Cardiac fibroblast (primary cell): ENCODE results near the gene UBQLNL.

ENCODE experiments used
- DNase-seq, 2 donors: peaks; one replicate each; pipeline versions ENCODE4 v3.0.0 to v3.0.0-alpha.2; 2010; ENCODE audit warnings: low read depth in 2 of 2
- H3K4me3 ChIP-seq, 2 donors: replicated peaks in 1 of 2; 1 replicate in 1 of 2; 2 replicates in 1 of 2; pipeline ENCODE4 v1.5.1; 2011; ENCODE audit warnings: low read depth in 2 of 2, low read length in 2 of 2, mild to moderate bottlenecking in 2 of 2, moderate library complexity in 1 of 2
- TF ChIP-seq, protein P1 (sequence below): IDR thresholded peaks from one replicate; pipeline ENCODE4 v1.5.1; 2011; ENCODE audit warnings: low read depth, mild to moderate bottlenecking, low read length, inconsistent platforms

UBQLNL gene

DNA sequence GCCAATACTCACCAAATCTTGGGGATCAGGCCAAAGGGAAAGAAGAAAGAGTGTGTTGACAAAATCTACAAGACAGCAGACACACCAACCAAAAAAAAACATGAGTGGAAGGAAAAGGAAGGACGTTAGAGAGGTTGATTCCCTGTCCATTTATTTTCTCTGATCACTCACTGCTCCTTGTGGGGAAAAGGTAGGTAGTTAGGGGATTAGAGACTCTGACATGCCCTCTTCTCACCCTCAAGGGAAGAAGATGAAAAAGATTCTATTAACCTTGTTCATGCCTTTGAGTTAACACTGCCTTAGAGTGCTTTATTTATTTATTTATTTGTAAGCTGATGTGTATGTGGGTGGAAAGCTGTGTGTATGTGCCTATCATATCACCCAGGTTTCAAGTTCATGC, 31.9 kb upstream of the UBQLNL start, which contains the start of gene OR52H1:
TSS of gene OR52H1 (minus strand) at position 101 of the 400 bp plus-strand sequence. CDS start 3,035 bp downstream, outside the sequence.
- DNase-seq, result no peak
- H3K4me3 ChIP-seq, result no peak within 1 kb of the TSS
- TF ChIP-seq, protein P1, sequence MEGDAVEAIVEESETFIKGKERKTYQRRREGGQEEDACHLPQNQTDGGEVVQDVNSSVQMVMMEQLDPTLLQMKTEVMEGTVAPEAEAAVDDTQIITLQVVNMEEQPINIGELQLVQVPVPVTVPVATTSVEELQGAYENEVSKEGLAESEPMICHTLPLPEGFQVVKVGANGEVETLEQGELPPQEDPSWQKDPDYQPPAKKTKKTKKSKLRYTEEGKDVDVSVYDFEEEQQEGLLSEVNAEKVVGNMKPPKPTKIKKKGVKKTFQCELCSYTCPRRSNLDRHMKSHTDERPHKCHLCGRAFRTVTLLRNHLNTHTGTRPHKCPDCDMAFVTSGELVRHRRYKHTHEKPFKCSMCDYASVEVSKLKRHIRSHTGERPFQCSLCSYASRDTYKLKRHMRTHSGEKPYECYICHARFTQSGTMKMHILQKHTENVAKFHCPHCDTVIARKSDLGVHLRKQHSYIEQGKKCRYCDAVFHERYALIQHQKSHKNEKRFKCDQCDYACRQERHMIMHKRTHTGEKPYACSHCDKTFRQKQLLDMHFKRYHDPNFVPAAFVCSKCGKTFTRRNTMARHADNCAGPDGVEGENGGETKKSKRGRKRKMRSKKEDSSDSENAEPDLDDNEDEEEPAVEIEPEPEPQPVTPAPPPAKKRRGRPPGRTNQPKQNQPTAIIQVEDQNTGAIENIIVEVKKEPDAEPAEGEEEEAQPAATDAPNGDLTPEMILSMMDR, result no peak

DNA sequence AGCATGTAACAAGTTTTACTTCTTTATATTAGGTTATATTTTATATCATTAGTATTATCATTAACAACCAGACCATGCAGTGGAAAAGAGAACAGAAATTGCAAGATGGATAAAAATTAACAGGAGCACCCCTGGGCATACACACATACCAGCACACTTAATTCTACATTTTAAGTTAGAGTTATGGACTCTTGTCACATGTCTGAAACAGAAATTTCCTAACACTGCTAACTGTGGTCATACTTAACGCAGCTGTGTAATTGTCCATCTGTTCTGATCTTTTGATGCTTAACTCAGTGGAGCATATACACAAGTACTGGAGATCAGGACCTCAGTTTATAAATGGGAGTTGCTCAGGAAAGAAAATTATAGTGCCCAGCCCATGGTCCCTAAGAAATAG, 31.5 kb upstream of the UBQLNL start:
- TF ChIP-seq, protein P1, result no peak
- no peak overlapping the region for H3K4me3 ChIP-seq
- no peak for DNase-seq

DNA sequence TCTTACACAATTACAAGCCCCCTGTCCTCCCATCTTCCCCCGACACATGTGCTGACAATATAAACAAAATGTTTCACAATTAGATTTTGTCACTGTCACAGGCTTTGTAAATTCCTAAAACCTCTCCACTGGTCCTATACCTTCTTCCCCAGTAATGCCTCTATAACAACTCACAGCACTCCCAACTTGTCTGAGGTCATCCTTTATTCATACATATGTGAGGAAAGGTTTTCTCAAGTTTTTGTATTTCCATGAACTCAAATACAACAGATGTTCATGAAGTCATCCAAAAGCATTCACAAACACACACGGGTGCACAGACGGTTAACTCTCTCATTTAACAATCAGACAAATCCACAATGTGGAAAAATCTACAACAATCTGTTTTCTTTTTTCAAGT, 30.0 kb upstream of the UBQLNL start:
- no peak overlapping the region for H3K4me3 ChIP-seq
- no peak for DNase-seq
- TF ChIP-seq, protein P1, result no peak

DNA sequence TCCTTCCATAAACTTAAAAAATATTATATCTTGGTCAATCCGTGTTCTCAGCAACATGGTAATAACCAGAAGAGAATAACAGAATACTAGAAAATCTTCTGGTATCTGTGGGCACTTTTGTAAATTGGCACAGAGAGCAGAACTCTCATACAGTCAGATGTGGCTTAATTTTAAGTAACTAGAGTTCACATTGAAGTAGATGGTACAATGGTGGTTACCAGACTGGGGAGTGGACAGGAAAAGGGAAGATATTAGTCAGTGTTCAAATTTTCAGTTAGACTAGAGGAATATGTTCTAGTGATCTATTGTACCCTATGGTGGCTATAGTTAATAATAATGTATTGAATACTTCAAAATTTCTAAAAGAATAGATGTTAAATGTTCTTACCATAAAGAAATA, 24.9 kb upstream of the UBQLNL start:
- DNase-seq, result no peak
- H3K4me3 ChIP-seq, result no peak overlapping the region
- TF ChIP-seq, protein P1, result no peak

DNA sequence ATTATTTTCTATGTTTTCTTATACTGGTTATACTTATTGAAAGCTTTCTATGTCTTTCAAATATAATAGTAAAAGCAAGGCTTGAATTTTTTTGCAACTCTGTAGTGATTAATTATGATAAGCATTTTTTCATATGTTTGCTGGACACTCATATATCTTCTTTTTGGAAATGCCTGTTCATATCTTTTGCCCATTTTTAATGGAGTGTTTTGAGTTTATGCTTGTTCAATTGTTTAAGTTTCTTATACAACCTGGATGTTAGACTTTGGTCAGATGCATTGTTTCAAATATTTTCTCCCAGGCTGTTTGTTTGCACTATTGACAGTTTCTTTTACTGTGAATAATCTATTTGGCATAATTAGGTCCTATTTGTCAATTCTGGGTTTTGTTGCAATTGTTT, 20.0 kb upstream of the UBQLNL start:
- DNase-seq, result peak in 1 of 2 donors; percentile 53
- TF ChIP-seq, protein P1, result no peak
- H3K4me3 ChIP-seq, result no peak overlapping the region

DNA sequence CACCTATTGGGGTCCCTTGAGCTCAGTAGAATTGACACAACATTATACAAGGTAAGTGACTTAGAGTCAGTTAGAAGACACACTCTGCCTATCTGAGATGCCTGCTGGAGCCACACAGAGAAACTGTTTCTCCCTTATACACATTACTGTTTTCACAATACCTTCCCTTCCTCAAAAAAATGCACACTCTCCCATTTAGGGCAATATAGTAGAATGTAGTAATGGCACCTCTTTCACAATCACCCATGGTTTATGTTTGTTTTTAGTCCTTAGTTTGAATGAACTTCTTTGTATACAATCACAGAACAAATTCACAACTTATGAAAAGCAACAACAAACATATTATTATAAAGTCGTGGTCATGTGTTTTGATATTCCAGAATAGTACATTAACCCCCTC, 17.5 kb upstream of the UBQLNL start:
- no peak overlapping the region for H3K4me3 ChIP-seq
- TF ChIP-seq, protein P1, result no peak
- DNase-seq, result no peak

DNA sequence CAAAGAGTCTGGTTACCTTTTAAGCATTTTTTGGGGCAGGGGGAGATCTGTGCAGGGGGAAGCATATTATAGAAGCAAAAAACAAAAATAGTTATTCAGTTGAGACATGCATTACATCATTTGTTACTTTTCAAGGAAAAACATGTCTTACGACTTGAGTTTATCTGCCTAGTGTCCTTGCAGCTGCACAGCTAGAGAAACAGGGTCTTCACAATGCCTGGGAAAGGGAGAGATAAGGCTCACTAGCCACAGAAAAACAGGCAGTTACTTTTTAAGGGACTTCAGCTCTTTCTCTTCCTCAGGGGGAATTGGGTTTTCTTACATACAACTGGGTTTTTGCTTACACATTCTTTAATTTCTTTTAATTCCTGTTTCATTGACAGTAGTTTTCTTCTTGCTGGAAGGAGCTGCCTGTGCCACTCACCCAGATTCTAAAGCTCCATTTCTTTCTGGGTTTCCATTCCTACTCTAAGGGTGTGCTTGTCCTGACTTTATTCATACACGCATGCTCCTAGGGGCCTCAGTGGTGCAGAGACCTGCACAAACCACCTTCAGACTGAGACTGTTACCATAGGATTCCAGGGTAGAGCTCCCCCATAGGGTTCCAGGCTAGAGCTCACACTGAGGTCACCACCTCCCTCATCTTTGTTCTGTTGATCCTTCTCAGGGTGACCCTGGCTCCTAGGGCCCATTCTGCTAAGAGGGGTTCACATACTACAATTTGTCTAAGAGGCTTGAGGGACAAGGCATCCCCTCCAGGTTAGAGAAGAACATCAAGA, 14.7 kb upstream of the UBQLNL start:
- H3K4me3 ChIP-seq, result no peak overlapping the region
- TF ChIP-seq, protein P1, result no peak
- no peak for DNase-seq
